ENCODE measurements around the gene HNRNPA0. TPM values are rescaled to one million over a fixed set of nuclear protein-coding genes. Genes with fewer than 3 reads are reported as not detected.

Gene HNRNPA0
- total and polyA plus RNA-seq, 2 of the 4 experiments (the other 2 are of a cell fraction): 5.2 to 12.2 TPM

DNA sequence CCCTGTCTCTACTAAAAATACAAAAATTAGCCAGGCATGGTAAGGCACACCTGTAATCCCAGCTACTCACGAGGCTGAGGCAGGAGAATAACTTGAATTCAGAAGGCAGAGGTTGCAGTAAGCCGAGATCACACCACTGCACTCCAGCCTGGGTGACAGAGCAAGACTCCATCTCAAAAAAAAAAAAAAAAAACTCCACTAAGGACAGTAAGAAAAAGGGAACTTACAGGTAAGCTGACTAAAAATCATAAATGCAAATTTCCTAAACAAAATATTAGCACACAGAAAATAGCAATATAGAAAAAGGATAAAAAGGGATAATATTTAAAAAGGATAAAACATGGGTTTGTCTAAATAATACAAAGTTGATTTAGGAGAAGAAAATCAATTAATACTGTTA lies 27.9 kb upstream of the HNRNPA0 start:
- CTCF ChIA-PET: interaction anchor here (0.6 kb wide), 2 partner anchors 33 to 351 kb away, joined by 3 read pairs; no protein-coding TSS in a partner anchor

More for the DNA sequence above, 27.9 kb upstream of the HNRNPA0 start:
- H3K4me1 ChIP-seq (ENCODE audit: control insufficient read depth, insufficient read depth, low read length): no peaks in the 10 kb centered on the region
- H3K9me3 ChIP-seq (ENCODE audit: control insufficient read depth, insufficient read depth, low read length): no peaks in the 10 kb centered on the region
- H2AK5ac ChIP-seq (ENCODE audit: low read depth, low read length): no peak overlapping the region
- no peaks in the 10 kb centered on the region for H3K79me1 ChIP-seq (ENCODE audit: low read depth in 1 of 2, low read length in 2 of 2)
- no peak overlapping the region for H3K23ac ChIP-seq (ENCODE audit: low read depth, low read length)
- H3K18ac ChIP-seq (ENCODE audit: low read depth, low read length): no peak overlapping the region
- no peak overlapping the region for H3K9ac ChIP-seq (ENCODE audit: low read depth, low read length)
- H2BK120ac ChIP-seq (ENCODE audit: low read depth, low read length): no peak overlapping the region
- no peak for ATAC-seq (ENCODE audit: low read depth)
- TF ChIP-seq, protein P1, sequence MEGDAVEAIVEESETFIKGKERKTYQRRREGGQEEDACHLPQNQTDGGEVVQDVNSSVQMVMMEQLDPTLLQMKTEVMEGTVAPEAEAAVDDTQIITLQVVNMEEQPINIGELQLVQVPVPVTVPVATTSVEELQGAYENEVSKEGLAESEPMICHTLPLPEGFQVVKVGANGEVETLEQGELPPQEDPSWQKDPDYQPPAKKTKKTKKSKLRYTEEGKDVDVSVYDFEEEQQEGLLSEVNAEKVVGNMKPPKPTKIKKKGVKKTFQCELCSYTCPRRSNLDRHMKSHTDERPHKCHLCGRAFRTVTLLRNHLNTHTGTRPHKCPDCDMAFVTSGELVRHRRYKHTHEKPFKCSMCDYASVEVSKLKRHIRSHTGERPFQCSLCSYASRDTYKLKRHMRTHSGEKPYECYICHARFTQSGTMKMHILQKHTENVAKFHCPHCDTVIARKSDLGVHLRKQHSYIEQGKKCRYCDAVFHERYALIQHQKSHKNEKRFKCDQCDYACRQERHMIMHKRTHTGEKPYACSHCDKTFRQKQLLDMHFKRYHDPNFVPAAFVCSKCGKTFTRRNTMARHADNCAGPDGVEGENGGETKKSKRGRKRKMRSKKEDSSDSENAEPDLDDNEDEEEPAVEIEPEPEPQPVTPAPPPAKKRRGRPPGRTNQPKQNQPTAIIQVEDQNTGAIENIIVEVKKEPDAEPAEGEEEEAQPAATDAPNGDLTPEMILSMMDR (conservative IDR thresholded peaks at IDR 0.05; ENCODE audit: low read depth, low read length): no peak
- TF ChIP-seq FOS (IDR thresholded peaks at IDR 0.05; ENCODE audit: low read depth, low read length) (no peak), MXI1 (IDR thresholded peaks at IDR 0.05; ENCODE audit: borderline replicate concordance, low read depth, low read length) (no peak), RCOR1 (IDR thresholded peaks at IDR 0.05; ENCODE audit: insufficient replicate concordance, low read length) (no peak), RFX5 (IDR thresholded peaks at IDR 0.05; ENCODE audit: low read depth, low read length) (no peak), RAD21 (IDR thresholded peaks at IDR 0.05; ENCODE audit: low read length) (no peak), BHLHE40 (IDR thresholded peaks at IDR 0.05; ENCODE audit: low read depth, low read length) (no peak)
- H4K20me1 ChIP-seq (ENCODE audit: insufficient read depth, low read length): no peaks in the 10 kb centered on the region
- BruUV-seq (replicated peaks): no TSS peak
- H2BK5ac ChIP-seq (ENCODE audit: low read depth, low read length, poor library complexity, severe bottlenecking): no peak overlapping the region
- no peak overlapping the region for H2BK20ac ChIP-seq (ENCODE audit: low read depth, low read length)
- in situ Hi-C loops (cut with MboI; ENCODE audit: low sequenced_read_pairs) (no loop called here), dilution Hi-C loops (cut with HindIII; ENCODE audit: low sequenced_read_pairs, unreplicated experiment) (no loop called here), intact Hi-C loops (cut with micrococcal nuclease) (no loop called here)
- H3K9me1 ChIP-seq (ENCODE audit: insufficient read depth, low read length): no peaks in the 10 kb centered on the region
- WGBS, 2 experiments (ENCODE audit: extremely low coverage in 2 of 2, insufficient read length in 1 of 2): no CpG with 5 or more reads among the region's 2 CpGs
- DNase-seq: no peak
- H4K5ac ChIP-seq (ENCODE audit: low read depth, low read length): no peak overlapping the region
- no peak overlapping the region for H3K4me2 ChIP-seq (ENCODE audit: low read depth, low read length)
- no peak overlapping the region for H2AK9ac ChIP-seq (replicated peaks; ENCODE audit: low read depth, low read length, poor library complexity)
- H4K8ac ChIP-seq (ENCODE audit: low read depth in 2 of 2, low read length in 2 of 2): no peak overlapping the region
- POLR2A ChIA-PET (ENCODE audit: unreplicated experiment): no interaction called here
- H3K27ac ChIP-seq (ENCODE audit: insufficient read depth, low read length): no peak overlapping the region
- H3K56ac ChIP-seq (ENCODE audit: extremely low read depth, insufficient read depth, low read length): no peak overlapping the region
- H3K14ac ChIP-seq (replicated peaks; ENCODE audit: low read depth, low read length): no peak overlapping the region
- no peak overlapping the region for H3K4me3 ChIP-seq (ENCODE audit: insufficient read depth, low read depth, low read length)
- peaks cover 5% of the 10 kb centered on the region for H3K27me3 ChIP-seq (ENCODE audit: control insufficient read depth, insufficient read depth, low read length)
- no peak overlapping the region for H3K4ac ChIP-seq (ENCODE audit: low read depth, low read length)
- H2BK15ac ChIP-seq (ENCODE audit: low read depth, low read length): no peak overlapping the region
- H2AFZ ChIP-seq (replicated peaks; ENCODE audit: low read length, poor library complexity): no peak overlapping the region
- no peaks in the 10 kb centered on the region for H3K36me3 ChIP-seq (ENCODE audit: control insufficient read depth, insufficient read depth, low read length)
- no peak overlapping the region for H4K91ac ChIP-seq (ENCODE audit: insufficient read depth, low read depth, low read length)

All from IMR-90 (cell line).